Urothelium cell line (cell line): ENCODE results near the gene BRD4.

Source experiments
- DNase-seq: peaks from one replicate; pipeline ENCODE4 v3.0.0; 2011; ENCODE audit warnings: low spot score, mixed read lengths
- FAIRE-seq: peaks from 2 replicates; lab custom pipeline; 2011; peaks lifted over from hg19 to GRCh38; lab: Jason Lieb, UNC

The BRD4 gene

GRCh38 chr19:15237759-15238638 is 94.3 kb downstream of the BRD4 start:
- no peak for DNase-seq
- no peak for FAIRE-seq

GRCh38 chr19:15236886-15237285 is 95.5 kb downstream of the BRD4 start:
- FAIRE-seq (no peak), DNase-seq (no peak)

DNA sequence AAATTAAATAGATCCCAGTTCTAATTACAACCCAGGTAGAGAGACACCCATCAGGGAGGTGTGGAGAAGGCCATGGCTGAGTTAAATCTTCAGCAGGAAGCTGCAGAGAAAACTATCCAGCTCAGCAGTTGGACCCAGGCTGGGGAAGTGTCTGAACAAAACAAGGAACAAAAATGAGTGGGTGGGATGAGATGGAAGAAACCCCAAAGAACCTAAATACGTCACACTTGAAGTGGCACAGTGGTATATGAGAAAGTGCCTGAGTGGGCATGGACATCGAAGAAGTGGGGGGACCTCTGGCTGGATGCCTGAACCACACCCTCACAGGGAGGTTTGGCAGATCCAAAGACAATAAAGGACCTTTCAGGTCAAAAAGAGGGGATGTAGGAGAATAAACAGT is 96.6 kb downstream of the BRD4 start:
- FAIRE-seq (no peak), DNase-seq (no peak)

GRCh38 chr19:15234431-15235130 is 97.8 kb downstream of the BRD4 start:
- no peak for FAIRE-seq
- DNase-seq, result no peak

- FAIRE-seq, result no peak
- no peak for DNase-seq
Observed at GRCh38 chr19:15231271-15231670, 101.1 kb downstream of the BRD4 start.

DNA sequence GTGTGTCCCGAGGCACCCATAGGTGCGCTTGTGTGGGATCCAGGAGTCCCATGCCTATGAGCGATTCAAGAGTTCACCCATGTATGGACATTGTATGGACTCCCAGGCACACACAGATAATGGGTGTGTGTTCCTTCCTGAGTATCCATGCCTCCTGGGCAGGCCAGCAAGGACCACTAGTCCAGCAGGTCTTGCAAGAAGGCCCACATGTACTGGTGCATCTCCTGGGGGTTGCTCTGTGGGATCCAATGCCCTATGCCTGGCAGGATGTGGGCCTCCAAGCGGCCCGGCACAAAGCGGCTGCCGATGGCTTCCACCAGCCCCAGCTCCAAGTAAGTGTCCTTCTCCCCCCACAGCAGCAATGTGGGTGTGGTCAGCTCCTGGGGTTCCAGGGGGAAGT is 105.1 kb downstream of the BRD4 start:
- FAIRE-seq (no peak), DNase-seq (no peak)

GRCh38 chr19:15225760-15226159 is 106.6 kb downstream of the BRD4 start:
- FAIRE-seq (no peak), DNase-seq (no peak)

DNA sequence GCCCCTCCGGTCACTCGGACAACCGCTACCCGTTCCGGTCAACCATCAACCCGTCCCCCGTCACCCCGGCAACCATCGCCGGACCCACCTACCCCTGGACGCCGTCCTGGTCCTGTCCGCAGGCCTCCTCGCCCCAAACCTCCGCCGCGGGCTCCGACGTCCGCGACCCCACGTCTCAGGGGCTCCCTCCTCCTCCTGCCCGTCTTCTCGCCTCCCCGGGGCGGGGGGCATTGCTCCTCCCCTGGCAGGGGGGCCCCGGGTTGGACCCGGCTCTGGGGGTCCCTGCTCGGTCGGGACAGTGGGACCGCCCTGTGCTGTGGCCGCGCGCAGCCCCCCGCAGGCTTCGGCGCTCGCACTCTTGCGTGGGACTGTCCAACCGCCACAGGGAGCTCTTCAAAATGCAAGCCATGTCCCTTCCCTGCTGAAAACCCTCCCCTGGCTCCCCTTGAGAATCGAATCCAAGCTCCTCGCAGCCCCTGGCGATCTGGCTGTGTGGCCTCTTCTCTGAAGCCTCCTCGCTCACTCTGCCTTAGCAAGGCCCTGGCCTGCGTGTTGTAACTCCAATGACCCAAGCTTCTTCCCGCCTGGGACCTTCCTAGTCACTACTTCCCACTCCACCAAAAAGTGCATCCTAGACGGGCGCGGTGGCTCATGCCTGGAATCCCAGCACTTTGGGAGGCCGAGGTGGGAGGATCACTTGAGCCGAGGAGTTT is 108.5 kb downstream of the BRD4 start:
- no peak for DNase-seq
- FAIRE-seq, result no peak

DNA sequence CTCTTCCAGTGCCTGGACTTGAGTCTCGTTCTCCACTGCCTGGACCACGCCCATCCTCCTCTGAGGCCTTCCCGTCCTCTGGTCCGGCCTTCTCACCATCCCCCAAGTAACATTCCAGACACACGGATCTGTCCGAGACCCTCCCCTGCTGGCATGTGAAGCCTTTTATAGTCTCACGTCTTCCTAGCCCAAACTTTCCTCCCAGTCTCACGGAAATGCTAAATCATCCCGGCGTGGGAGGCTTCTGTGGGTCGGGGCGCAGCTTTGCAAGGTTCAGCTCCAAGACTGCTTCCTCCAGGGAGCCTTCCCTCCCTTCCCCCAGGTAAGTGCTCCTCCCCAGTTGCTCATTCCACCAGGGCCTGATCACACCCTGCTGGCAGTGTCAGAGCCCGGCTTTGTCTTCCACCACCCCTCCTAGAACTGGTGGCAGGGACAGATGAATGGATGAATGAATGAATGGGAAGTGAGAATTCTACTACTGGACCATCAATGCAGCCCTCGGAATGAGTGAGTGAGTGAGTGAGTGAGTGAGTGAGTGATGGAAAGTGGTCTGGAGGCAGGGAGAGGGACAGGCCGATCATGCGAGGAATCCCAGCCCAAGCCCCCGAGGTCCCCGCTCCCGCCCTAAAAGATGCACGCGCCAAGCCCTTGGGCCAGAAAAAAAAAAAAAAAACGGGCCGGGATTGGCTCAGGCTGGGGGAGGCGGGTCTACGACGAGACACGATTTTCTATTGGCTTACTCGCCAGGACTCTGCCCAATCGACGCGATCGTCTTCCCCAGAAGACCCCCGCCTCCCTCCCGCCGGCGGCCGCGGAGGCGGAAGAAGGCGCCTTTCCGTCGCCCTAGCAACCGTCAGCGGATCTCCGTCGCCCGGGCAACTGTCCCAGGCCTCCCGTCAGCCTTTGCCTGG is 109.3 kb downstream of the BRD4 start:
- DNase-seq (peak; percentile 96), FAIRE-seq (no peak)

- FAIRE-seq, result no peak
Observed at GRCh38 chr19:15220833-15221232, 111.5 kb downstream of the BRD4 start.

GRCh38 chr19:15218501-15218900 is 113.8 kb downstream of the BRD4 start:
- DNase-seq (no peak), FAIRE-seq (no peak)

More at GRCh38 chr19:15220833-15221232, 111.5 kb downstream of the BRD4 start:
- DNase-seq, result no peak

DNA sequence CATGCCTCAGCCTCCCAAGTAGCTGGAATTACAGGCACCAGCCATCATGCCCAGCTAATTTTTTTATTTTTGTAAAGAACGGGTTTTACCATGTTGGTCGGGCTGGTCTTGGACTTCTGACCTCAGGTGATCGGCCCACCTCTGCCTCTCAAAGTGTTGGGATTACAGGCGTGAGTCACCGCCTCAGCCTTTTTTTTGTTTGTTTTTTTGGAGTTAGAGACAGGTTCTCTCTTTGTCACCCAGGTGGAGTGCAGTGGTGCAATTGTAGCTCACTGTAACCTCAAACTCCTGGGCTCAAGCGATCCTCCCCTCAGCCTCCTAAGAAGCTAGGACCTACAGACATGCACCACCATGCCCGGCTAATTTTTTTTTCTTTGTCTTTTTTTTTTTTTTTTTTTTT is 116.0 kb downstream of the BRD4 start:
- no peak for FAIRE-seq
- no peak for DNase-seq

- DNase-seq, result no peak
- no peak for FAIRE-seq
Observed at GRCh38 chr19:15213715-15214381, 118.5 kb downstream of the BRD4 start.

GRCh38 chr19:15212711-15213110 is 119.6 kb downstream of the BRD4 start:
- no peak for DNase-seq
- no peak for FAIRE-seq

GRCh38 chr19:15210323-15210781 is 122.0 kb downstream of the BRD4 start:
- DNase-seq (no peak), FAIRE-seq (no peak)

- no peak for FAIRE-seq
- DNase-seq, result no peak
Observed at GRCh38 chr19:15201374-15202023, 130.8 kb downstream of the BRD4 start.

- no peak for FAIRE-seq
Observed at GRCh38 chr19:15200553-15201364, 131.6 kb downstream of the BRD4 start, which contains the start of gene NOTCH3. NOTCH3 (minus strand) TSS chr19:15200995; CDS start chr19:15200905, 90 bp downstream.

More at GRCh38 chr19:15200553-15201364, 131.6 kb downstream of the BRD4 start, which contains the start of gene NOTCH3:
- peak; percentile 65 for DNase-seq
